HFF-Myc (cell line): Measurements from ENCODE around the gene RNF217.
A peak's percentile ranks its signal among the peaks of the same experiment; 100 is the strongest.
"Not testable (repeated sequence)": the region's sequence is repeated elsewhere in the genome, so short reads cannot be mapped to it uniquely, and the experiment has no call there.

Source experiments
- DNase-seq: peaks from one replicate; pipeline ENCODE4 v3.0.0-alpha.2; 2011; ENCODE audit warnings: low read depth; ENCODE audit errors: extremely low read depth
- H3K4me3 ChIP-seq: replicated peaks from 2 replicates; pipeline ENCODE4 v1.5.1; 2011; ENCODE audit warnings: low read depth, mild to moderate bottlenecking, control low read depth, low read length
- CTCF ChIP-seq: IDR thresholded peaks from 2 replicates; pipeline ENCODE4 v1.5.1; 2012; ENCODE audit warnings: mild to moderate bottlenecking, low read depth, low read length, control low read depth; ENCODE audit errors: missing control alignments

RNF217 gene

GRCh38 chr6:124962639-124963415 lies 590 bp downstream of the RNF217 start:
- peak overlapping the region; percentile 66 for H3K4me3 ChIP-seq
- no peak for DNase-seq

GRCh38 chr6:124963416-124963785 lies 1.2 kb downstream of the RNF217 start:
- DNase-seq: no peak
- H3K4me3 ChIP-seq: peak overlapping the region; percentile 66
- TF ChIP-seq CTCF: no peak

More at GRCh38 chr6:124962639-124963415, 590 bp downstream of the RNF217 start:
- peak; percentile 24 for TF ChIP-seq CTCF

GRCh38 chr6:124963831-124964763 lies 1.9 kb downstream of the RNF217 start:
- no peak for DNase-seq
- H3K4me3 ChIP-seq: peak overlapping the region; percentile 66
- no peak for TF ChIP-seq CTCF

GRCh38 chr6:124964764-124965105 lies 2.5 kb downstream of the RNF217 start:
- peak overlapping the region; percentile 66 for H3K4me3 ChIP-seq
- no peak for DNase-seq
- no peak for TF ChIP-seq CTCF

GRCh38 chr6:124965424-124965850 lies 3.2 kb downstream of the RNF217 start:
- peak overlapping the region; percentile 12 for H3K4me3 ChIP-seq

GRCh38 chr6:124967444-124967843 lies 5.2 kb downstream of the RNF217 start:
- TF ChIP-seq CTCF: no peak
- no peak for DNase-seq
- H3K4me3 ChIP-seq: no peak overlapping the region

More at GRCh38 chr6:124965424-124965850, 3.2 kb downstream of the RNF217 start:
- DNase-seq: not testable (repeated sequence)

- no peak for TF ChIP-seq CTCF
Observed at GRCh38 chr6:124968401-124968800, 6.2 kb downstream of the RNF217 start.

More at GRCh38 chr6:124968401-124968800, 6.2 kb downstream of the RNF217 start:
- no peak overlapping the region for H3K4me3 ChIP-seq
- DNase-seq: no peak
